ENCODE measurements around the gene IQSEC2. TPM values are rescaled to one million over a fixed set of nuclear protein-coding genes. Genes with fewer than 3 reads are reported as not detected.

IQSEC2 gene
- total and polyA plus RNA-seq, 2 of the 13 experiments (the other 11 are each of a cell fraction or from before 2014, with no cell fraction given): 0.13 to 0.21 TPM

- TF ChIP-seq HMGXB4 (CRISPR knock-in tag; IDR thresholded peaks at IDR 0.05; ENCODE audit: borderline replicate concordance in 1 of 2, low read depth in 1 of 2) (peak; percentile 67 to 86; a peak in 3 of 4 replicates), RBFOX2 (IDR thresholded peaks at IDR 0.05; ENCODE audit: low read depth, low read length) (peak; percentile 83), ARID5B (CRISPR knock-in tag; IDR thresholded peaks at IDR 0.05) (no peak; the same call in 1 of the 2 replicates), ZNF282 (IDR thresholded peaks at IDR 0.05; ENCODE audit: partially characterized antibody) (no peak), KLF6 (CRISPR knock-in tag; IDR thresholded peaks at IDR 0.05) (no peak), DR1 (CRISPR knock-in tag; IDR thresholded peaks at IDR 0.05) (no peak), ZNF296 (CRISPR knock-in tag; conservative IDR thresholded peaks at IDR 0.05) (no peak), ATF7-NPFF (CRISPR knock-in tag; IDR thresholded peaks at IDR 0.05; ENCODE audit: low read depth) (no peak), MED1 (CRISPR knock-in tag; IDR thresholded peaks at IDR 0.05) (no peak), CEBPZ (IDR thresholded peaks at IDR 0.05; ENCODE audit: low read length) (no peak), SNRNP70 (IDR thresholded peaks at IDR 0.05; ENCODE audit: low read depth, low read length) (no peak), ZNF12 (CRISPR knock-in tag; IDR thresholded peaks at IDR 0.05) (no peak), ARID3A (IDR thresholded peaks at IDR 0.05; ENCODE audit: low read depth, low read length) (peak; percentile 98), FUBP1 (CRISPR knock-in tag; IDR thresholded peaks at IDR 0.05; ENCODE audit: borderline replicate concordance) (no peak), NFIC (IDR thresholded peaks at IDR 0.05; ENCODE audit: low read length) (no peak)
Measured at GRCh38 chrX:53224860-53225797, 56.3 kb downstream of the IQSEC2 start, which contains the start of gene KDM5C (continued).
